ENCODE data around the gene SLCO1C1.
A peak's percentile ranks its signal among the peaks of the same experiment; 100 is the strongest.

GRCh38 chr12:20716037-20716436 is 20.9 kb downstream of the SLCO1C1 start:
- peak in 1 of 7 experiments; percentile 27 for TF ChIP-seq CTCF (IDR thresholded peaks at IDR 0.05)
- TF ChIP-seq POLR2AphosphoS5 (IDR thresholded peaks at IDR 0.05), result no peak
- no peak for TF ChIP-seq POLR2A (IDR thresholded peaks at IDR 0.05)
